Epithelial cell of prostate (primary cell): ENCODE measurements around the gene ASB10.

ENCODE experiments used
- DNase-seq: peaks from one replicate; pipeline ENCODE4 v3.0.0-alpha.2; 2011; ENCODE audit warnings: low read depth, low spot score
- H3K27ac ChIP-seq: fragments of 450-650 bp; 2 replicates; pipeline ENCODE4 v1.5.1; 2017; ENCODE audit warnings: mild to moderate bottlenecking

ASB10 gene

DNA sequence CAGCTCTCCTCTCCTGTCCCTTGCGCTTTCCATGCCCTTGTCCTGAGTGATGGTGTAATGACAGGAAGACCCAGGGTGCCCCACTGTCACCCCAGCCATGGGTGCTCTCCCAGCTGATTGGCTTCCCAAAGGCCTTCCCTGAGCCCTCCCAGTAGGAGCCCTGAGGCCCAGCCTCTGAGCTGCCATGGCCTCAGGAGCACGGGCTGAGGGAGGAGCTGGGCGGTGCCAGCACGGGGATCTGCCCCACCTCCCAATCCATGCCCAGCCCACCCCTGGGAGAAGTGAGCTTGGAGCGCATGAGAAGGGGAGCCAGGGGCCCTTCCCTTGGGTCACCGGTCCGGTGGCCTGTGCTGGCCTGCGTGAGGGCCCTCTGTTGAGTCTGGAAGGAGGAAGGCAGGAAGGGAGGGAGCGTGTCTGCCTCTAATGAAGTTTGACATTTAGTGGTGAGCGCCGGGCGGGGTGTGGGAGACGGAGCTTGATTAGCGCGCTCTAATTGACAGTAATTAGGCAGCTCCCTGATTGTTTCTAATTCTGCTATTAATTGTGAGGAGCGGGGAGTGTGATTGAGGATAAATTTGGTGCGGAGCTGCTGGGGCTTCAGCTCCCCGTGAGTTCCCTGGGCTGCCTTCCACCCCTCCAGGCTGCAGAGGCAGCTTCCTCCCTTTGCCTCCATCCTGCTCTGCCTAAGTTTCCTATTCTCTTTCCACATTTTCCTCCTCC lies 47.8 kb downstream of the ASB10 start:
- DNase-seq, result no peak
- no peak overlapping the region for H3K27ac ChIP-seq

DNA sequence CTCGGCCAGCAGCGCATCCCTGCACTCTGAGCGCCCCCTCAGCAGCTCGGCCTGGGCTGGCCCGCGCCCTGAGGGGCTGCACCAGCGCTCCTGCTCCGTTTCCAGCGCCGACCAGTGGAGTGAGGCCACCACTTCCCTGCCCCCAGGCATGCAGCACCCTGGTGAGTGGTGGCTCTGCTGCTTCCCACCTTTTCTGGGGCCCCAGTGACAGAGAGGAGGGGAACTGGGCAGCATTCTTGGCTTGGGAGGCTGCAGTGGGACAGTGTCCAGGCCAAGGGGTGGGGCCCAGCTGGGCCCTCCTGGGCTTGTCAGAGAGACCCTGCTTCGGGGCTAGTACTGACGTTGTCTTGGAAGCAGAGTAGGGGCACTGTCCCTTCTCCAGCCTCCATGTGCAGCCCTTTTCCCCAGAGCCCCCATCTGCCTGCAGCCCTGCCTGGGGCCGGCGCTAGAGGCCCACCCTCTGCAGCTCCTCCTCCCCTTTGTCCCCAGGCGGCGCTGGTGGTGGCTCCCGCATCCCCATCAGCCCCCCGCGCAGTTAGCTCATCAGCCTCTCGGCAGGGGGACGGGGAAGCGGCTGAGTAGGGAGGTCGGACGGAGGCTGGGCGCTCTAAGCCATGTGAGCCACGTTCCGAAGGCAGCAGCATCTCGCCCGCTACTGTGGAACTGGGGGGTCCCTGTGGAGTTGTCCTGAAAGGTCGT lies 48.7 kb downstream of the ASB10 start:
- no peak overlapping the region for H3K27ac ChIP-seq
- DNase-seq, result no peak

DNA sequence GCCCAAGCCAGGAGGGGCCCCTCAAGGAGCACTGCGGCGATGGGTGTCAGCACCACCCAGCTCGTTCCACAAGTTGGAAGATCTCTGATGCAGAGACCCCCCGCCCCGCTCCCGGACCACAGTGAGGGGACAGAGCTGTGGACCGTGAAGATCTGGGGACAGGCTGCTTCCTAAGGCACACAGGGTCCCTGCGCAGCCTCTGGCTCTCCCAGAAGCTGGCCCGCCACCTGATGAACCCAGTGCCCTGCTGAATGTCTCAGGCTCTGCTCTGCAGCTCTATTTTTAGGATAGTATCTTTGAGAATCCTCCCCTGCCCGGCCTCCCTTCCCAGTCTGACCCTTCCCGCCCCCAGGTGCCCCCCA lies 49.3 kb downstream of the ASB10 start:
- DNase-seq, result no peak
- no peak overlapping the region for H3K27ac ChIP-seq

DNA sequence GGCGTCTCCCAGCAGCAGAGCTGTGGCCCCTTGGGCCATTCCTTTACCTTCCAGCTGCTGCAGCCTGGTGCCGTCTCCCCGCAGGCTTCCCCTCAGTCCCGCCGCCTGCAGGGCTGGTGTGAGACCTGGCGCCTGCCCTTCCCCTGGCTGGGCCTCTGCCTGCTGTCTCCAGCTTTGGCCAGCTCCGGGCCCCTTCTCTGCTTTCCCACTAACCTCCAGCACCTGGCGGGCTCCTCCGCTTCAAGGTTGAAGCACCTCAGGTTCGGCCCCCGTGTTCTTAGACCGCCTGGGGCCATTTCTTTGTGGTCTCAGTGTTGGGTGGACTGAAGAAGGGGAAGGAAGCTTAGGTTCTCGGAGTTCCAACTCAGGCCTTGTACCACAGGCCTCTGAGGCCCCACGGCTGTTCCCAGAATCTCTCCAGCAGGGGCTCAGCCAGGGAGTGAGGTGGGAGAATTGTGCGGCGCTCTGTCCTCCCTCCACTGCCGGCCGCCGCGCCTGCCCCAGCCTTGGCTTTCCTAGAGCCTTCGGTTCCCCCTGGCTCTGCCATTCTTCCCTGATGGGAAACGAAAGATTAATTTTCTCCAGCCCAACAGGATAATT lies 49.9 kb downstream of the ASB10 start:
- no peak for DNase-seq
- no peak overlapping the region for H3K27ac ChIP-seq

DNA sequence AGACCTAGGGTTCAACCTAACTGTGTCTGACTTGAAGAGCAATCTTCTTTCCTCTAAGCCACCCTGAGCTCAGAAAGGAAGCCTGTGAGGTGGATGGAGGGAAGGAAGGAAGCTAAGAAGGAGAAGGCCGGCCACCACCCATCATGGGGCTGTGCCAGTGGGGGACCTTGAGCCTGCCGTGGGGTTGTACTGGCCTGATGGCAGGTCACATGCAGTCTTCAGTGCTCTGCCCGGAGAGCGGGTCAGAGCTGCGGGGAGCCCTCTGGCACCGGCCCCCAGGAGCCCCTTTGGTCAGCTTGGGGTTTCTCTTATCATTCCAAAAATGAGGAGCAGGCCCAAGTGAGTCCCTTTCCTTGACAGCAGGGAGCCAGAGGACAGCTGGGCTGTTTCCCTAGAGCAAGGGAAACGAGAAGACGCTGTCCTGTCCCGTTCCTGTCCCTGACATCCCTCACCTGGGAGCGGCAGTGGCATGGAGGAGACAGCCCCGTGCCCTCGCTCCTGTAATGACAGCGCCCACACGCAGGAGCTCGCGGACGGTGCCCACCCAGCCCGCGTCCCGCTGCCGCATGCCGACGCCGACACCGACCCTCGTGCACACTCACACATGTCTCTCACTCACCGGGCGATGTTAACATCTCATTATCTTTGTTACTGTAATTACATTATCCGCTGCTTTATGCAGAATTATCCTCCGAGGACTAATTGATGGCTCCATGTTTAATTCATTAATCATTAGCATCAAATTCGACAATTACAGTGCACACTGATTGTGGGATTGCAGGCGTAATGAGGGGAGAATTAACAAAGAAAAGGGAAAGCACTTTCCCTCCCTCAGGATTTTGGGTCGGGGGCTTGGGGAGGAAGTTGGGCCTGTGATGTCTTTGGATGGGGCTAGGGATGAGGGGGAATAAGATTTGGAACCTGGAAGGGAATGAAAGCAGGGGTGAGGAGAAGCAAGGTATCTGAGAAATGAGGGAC lies 50.9 kb downstream of the ASB10 start:
- no peak for DNase-seq

DNA sequence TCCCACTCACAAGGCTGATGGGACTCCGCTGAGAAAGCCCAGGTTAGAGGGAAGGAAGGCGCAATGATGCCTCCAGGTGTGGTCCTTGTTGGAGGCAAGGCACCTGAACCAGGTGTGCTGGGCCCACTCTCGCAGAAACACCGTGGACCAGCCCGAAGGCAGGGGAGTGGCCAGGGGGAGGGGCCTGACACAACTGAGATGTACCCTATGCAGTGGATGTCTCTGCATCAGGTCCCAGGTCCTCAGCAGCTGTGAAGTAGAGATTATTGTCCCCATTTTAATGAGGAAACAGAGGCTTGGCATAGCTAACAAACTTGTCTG lies 51.6 kb downstream of the ASB10 start:
- no peak overlapping the region for H3K27ac ChIP-seq
- DNase-seq, result no peak

More for the DNA sequence above, 50.9 kb downstream of the ASB10 start:
- H3K27ac ChIP-seq, result no peak overlapping the region

DNA sequence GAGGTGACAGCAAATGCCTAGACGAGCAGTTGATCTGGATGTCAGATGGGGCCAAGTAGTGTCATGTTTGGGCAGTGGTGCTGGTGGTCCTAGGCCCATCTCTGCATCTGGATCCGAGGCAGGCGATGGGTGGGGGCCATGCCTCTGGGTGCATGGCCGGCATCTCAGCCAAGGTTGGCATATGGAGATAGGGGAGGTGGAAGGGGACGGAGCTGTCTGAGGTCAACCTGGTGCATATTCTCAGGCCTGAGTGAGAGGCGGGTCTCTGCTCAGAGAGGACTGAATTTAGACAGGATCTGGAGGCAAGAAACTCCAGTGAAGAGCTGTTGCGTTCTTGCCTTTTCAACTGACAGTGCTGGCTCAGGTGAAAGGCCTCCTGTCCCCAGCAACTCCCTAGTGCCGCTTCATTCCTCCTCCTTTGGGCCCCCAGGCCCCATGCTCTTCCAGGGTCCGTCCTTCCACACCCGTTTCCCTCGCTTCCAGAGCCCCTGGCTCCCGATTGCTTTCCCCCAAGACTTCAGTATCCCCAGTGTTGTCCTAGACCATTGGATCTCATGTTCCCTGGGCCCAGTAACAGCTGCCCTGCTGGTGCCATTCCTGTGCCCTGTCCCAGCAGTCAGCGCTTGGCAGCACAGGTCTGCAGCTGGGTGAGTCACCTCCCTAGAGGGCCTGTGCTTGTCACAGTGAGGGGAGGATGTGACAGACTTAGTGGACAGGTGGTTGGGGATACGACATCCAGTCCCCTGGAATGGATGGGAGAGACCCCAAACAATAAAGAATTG lies 52.1 kb downstream of the ASB10 start:
- H3K27ac ChIP-seq, result no peak overlapping the region
- DNase-seq, result no peak

DNA sequence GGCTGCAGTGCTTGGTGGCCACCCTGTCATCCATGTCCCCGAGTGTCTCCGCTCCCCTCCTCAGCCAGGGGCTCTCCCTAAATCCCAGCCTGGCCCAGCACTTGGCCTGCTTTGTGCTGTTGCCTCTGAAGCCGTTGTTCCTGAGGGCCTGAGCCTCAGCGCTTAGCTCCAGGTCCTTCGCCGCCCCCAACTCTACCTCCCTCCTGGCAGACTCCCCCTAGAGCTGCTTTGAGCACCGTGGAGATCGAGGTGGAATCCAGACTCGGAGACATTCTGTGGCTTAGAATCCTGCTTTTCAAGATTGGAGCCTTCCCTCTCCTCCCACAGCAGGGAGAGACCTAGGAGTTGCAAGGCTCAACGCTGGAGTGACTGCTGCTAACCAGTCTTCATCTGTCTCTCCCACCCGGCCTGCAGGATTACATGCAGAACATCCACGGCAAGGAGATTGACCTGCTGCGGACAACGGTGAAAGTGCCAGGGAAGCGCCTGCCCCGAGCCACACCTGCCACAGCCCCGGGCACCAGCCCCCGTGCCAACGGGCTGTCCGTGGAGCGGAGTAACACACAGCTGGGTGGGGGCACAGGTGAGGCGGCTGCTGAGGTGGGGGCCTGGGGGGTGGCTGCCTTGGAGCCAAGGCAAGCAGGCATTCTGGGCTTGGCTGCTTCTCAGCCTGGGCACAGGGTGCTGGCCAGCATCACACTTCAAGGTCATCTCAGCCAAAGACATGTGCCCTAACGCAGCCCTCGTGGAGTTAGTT lies 52.9 kb downstream of the ASB10 start:
- no peak for DNase-seq
- H3K27ac ChIP-seq, result no peak overlapping the region

DNA sequence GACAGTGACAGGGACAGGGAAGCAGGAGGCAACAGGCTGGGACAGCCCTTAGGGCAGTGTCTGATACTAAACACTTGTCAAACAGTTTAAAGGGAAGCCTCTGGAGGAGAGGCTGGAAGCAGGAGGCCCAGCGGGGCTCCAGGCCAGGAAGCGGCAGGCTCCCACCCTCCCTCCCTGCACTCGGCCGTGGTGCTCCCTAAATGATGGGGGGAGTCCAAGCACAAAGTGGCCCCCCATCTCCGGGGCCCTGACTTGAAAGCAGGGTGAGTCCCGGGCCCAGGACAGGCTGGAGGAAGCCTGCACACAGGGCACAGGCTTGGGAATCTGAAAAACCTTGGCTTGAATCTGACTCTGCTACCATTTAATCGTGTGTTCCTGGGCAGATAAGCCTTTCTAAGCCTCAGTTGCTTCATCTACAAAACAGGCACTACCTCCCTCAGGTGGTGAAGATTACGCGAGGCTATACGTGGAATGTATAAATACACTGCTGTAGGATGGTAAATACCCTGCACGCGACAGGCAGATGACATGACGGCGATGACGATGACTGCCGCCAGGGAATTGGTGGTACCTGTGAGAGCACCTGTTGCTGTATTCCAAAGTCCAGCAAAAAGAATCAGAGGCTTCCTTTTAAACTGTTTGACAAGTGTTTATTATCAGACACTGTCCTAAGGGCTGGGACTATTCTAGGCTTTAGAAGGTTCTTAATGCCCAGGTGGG lies 53.6 kb downstream of the ASB10 start:
- no peak overlapping the region for H3K27ac ChIP-seq
- DNase-seq, result no peak

DNA sequence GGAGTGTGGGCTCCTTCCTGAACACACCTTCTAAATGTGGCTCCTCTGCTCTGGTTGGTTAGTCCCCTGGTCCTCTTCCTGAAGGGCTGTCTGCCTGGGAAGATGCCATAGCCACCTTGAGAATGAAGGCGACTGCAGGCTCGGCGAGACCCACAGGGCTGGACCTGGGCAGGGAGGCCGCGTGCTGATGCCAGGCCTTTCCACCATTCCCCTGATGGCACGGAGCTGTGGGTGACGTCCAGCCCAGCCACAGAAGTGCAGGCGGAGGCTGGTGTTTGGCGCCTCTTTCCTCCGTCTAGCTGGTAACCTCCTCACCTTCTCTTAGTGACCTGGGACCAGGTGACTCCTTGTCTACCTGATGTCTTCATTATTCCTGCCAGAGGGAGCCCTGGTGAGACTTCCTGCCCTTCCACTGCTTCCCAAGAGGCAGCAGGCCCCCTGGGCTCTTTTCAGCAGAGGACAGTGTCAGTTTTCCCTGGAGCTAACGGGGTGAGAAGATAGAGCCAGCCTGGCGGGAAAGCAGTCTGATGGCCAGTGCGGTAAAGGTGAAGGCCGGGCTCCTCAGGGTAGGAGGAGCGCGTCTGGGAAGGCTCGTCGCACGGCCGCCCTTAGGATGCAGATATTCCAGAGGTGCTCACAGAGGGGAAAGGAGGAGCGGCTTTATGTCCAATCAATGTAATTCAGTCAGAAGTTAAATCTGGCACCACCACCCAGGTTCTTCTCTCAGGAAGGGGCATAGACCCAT lies 54.4 kb downstream of the ASB10 start:
- no peak for DNase-seq
- H3K27ac ChIP-seq, result no peak overlapping the region

DNA sequence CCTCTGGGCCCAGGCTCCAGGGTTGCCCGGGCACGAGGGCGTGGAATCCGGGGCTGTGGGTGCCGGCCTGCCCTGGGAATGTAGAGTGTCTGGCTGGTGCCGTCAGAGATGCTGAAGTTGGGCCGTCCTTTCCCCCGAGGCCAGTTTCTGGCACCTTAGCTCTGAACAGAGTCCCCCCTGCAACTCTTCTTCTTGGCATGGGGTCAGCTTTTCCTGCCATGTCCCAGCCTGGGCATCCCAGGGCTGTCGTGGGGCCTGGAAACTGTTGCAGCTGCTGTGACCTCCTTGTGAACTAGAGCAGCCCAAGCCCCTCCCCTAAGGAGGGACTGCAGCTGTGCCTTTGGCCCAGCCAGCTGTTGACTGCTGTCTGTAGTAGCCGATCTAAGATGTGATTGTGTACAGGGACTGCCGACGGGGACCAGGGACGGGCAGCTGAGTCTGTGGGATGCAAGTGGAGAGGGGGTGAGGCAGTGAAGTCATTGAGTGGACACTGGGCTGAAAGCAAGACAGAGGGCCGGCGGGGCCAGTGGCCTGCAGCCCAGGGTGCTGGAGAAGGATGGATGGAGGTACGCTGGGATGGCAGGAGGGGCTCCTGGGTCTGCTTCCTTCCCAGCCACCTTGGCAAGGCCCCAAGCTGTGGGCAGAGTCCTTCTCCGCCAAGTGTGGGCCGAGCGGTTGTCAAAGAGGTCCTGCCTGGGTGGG lies 55.3 kb downstream of the ASB10 start:
- H3K27ac ChIP-seq, result no peak overlapping the region
- DNase-seq, result no peak

DNA sequence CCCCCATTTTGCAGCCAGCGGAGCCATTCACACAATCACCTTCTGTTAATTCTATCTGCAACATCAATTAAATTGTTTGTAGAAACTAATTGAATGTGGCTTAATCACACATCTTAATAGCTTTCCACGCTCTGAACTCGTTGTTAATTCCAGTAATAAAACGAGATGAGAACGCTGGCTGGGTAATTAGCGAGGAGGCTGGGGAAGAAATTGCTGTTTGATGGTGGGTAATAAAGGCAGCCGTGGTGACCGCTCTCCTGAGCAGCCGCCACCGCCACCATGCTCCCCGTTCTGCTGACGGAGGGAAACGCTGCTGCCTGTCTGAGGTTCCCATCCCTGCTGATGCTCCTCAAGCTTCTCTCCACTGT lies 55.8 kb downstream of the ASB10 start:
- no peak for DNase-seq
- H3K27ac ChIP-seq, result no peak overlapping the region

DNA sequence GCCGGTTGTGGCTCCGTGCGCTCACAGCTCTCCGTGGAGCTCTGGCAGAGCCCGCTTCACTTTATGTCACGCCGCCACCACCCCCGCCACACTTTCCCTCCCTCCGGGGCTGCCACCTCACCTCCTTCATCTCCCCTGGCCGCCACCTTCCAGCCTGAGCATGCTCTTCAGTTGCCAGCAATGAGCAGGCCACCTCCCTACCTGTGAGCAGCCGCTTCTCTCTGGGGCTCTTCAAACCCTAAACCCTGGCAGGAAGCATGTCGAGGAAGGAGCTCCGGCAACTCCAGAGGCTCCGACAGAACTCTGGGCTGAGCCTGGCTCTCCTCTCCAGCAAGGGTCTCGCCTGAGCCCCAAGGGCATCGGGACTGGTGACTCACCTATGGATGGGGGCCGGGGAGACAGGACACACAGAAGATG lies 56.3 kb downstream of the ASB10 start:
- DNase-seq, result no peak
- H3K27ac ChIP-seq, result no peak overlapping the region

DNA sequence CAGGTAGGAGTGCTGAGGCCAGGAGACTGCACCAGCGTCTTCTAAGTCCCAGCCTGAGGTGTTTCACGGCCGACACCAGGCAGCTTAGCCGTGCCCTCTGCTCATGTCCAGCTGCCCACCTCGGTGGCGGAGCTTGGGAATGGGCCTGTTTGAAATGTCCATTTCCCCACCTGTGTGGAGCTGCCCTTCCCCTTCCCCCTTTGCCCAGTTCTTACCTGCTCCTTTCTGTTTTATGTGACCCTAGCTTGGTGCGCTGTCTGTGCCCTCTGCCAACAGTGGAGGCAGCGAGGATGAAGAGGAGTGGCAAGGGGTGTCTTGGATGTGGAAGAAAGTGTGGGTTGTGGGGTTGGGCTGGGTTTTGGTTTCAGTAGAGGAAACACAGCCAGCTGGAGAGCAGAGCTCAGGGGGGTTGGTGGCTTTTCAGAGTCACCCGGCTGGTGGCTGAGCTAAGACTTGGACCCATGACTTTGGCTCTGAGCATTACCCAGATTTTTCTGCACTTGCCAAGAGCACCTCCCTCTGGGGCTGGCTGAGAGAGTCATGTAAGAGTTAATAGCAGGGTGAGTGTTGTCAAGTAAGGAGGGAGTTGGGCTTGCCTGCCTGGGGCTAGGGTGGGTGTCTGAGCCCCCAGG lies 57.0 kb downstream of the ASB10 start:
- no peak for DNase-seq
- no peak overlapping the region for H3K27ac ChIP-seq

DNA sequence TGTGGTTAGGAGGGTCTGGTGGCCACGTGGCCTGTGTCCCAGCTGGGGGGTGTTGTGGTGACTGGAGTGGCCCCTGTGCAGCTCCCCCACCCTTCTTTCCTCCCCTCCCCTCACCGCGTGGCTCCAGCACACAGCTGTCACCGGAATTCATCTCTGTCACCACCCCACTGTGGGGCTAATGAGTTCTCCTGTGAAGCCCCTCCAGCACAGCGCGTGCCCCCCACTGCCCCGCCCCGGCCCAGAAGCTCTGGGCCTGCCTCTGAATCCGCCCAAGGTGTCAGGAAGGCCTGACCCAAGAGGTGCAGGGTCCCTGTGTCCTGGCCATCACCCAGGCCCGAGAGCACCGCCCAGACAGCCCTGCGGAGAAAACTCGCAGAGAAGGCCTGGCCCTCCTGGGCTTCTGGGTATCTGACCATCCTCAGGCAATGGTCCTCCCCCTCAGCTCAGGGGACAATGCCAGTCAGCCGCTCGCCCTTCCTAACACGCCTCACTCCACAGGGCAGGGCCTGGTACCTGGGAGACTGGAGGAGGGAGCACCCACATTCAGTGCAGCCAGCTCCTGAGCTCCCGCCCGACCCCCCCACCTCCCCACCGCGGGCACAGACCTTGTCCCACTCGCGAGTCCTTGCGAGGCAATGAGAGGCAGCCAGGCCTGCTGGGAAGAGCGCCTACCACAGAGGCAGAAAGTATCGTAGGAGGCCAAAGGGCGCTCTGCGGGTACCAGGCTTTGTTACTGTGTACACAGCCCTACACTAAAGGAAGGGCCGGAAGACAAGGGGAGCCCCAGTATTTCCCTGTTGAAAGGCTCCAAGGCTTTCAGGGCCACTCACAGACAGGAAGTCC lies 57.7 kb downstream of the ASB10 start:
- no peak overlapping the region for H3K27ac ChIP-seq
- DNase-seq, result no peak

DNA sequence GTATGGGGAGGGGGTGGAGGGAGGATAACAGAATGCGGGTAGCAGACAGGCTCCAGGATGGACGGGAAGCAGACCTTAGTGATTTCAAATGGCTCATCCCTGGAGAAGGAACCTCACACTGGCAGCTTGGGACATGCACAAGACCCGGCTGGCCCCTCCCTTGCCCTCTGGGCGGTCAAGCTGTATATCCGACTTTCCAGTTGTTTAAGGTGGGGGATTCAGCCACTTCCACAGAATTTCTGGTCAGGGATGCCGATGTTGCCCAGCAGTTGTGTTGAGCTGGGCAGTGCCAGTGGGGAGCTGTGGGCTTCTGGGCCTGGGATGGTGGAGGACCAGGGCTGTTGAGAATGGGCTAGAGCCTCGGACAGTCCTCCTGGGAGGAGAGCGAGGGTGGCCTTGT lies 58.3 kb downstream of the ASB10 start:
- no peak for DNase-seq
- H3K27ac ChIP-seq, result no peak overlapping the region
